Activated T-helper 9 cell treated with anti-CD3 and anti-CD28 coated beads, Interleukin-2, amount 50 U/mL, for 16 hours (primary cell): ENCODE measurements around the gene HLA-A.
"Not testable (repeated sequence)": the region's sequence is repeated elsewhere in the genome, so short reads cannot be mapped to it uniquely, and the experiment has no call there.

Experiments used
- DNase-seq: peaks from one replicate; pipeline ENCODE4 v3.0.0-alpha.2; 2020; ENCODE audit warnings: low read depth

HLA-A gene

GRCh38 chr6:29942275-29943052 lies at the start of gene HLA-A:
HLA-A (plus strand) TSS chr6:29942532; CDS start chr6:29942554, 22 bp downstream.
- peak; percentile 88 for DNase-seq

DNA sequence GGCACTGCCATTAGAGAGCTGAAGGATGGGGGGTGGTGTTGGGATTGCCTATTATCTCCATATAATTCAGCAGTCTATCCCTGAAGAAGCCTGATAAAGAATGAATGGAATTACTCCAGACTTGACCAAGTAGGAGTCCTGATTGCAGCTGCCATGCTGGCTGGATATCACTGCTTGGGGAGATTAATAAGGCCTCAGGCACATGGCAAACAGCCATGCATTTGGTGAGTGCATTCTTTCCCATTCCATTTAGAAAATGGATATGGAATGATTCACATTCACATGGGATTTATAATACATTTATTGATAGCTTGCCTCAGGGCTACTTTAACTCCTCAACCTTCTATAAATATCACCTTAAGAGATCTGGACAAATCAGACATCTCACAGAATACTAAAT lies 49.6 kb upstream of the HLA-A start:
- DNase-seq, result no peak

DNA sequence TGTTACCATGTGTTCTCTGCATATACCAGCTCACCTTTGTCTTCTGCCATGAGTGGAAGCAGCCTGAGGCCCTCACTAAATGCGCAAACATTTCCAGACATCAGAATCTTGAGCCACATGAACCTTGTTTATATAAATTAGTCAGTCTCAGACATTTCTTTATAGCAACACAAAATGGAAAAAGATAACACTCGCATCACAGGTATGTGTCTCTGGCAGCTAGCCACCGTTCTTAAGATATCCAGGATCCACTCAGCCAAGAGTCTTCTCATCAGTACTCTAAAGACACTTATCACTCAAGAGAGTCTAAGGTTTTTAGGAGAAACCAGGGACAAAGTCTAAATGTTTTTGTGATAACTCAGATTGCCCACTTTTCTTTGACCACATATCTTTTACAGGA lies 43.1 kb upstream of the HLA-A start:
- DNase-seq, result no peak

DNA sequence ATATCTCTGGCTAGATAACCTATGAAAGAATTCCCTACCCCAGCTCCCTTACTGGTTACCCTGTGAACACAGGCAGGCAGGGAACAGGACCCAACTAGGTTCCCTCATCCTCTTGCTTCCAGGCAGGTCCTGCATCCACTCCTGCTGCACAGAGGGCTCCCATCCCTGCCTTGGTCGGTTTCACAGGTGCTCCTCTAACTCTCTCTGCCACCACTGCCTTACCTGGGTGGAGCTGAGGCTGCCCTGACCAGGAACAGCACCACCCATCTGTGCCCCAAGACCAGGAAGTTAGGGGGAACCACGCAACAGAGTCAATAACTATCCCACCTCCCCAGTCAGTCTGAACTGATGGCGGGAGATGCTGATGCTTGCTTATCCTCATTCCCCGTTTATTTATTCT lies 37.0 kb upstream of the HLA-A start:
- DNase-seq, result no peak

DNA sequence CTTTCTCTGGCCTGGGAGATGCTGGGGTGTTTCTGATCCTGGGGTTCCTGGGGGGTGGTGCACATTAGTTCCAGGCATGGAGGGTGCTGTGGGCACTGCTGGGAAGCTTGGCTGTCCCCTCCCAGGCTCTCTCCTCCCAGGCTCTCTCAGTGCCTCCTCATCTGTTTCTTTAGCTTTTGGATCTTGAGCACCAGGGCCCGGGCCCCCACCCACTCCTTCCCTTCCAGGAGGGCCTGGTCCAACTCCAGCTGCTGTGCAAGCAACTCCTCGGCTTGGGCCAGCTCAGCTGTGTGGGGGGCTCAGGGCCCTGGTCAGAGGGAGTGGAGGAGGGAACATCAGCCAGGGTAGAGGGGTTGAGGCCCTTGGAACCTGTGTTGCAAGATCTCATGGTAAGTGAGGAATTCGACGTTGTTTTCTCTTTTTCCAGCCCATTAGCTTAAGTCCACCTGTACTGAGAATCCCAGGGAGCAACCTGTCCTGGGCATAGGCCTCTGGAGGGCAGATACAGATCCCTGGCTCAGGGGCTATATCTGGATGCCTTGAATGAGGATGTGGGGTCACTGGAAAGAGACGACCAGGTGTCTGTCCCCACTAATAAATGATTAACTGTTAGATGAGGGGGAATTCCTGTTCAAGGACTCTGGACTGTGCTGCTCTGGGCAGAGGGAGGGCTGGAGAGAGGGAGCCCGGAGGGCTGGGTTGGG lies 34.5 kb upstream of the HLA-A start:
- no peak for DNase-seq

- no peak for DNase-seq
Observed at GRCh38 chr6:29908341-29908662, 34.0 kb upstream of the HLA-A start.

DNA sequence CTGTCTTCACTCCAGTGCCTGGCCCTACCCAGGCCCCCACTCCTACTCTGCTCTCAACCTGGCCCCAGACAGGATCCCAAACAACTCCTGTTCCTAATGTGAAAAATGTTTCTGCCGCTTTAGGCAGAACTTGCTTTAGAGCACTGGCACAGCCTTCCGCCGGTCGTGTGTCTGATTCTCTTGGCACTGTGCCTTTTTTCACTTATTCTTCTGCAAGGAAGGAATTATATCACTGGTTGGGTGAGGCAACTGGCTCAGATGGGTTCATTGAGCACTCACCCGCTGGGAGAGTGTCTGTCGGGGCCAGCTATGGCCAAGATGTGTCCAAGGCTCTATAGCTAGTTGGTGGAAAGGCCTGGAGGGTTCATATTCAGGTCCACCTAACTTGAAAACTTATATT lies 33.6 kb upstream of the HLA-A start:
- no peak for DNase-seq

DNA sequence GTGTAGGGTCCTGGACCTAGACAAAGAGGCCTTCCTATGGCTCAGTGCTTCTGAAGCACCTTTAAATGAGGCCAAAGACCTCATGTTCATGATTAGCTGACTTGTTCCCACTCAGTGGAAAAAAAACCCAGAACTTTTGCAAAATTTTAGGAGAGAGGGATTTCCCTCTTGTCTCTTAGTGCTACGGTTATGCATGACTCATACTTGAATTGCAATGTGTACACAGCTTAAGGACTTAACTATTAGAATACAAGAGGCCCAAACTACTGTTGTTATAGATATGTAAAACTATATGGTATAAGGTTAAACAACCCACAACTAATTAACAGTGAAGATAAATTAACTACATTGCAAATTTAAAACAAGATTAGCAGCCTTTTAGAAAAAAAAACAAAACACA lies 32.3 kb upstream of the HLA-A start:
- DNase-seq, result no peak

DNA sequence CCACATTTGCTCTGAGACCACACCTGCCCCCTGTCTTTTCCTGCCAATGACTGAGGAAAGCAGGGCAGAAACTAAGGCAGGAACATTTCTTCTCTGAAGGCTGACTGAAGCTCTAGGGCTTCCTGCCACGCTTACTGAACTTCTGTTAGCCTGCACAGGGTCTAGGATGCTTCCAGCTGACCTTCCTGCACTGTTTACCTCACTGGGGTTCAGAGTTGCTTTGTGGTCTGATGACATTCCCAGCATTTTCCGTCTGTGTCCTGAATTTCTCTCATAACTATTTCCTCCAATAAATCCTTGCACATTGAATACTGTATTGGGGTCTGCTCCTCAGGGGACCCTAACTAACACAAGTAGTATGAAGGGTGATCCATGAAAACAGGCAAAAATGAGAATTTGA lies 29.5 kb upstream of the HLA-A start:
- no peak for DNase-seq

- no peak for DNase-seq
Observed at GRCh38 chr6:29916741-29917140, 25.6 kb upstream of the HLA-A start.

DNA sequence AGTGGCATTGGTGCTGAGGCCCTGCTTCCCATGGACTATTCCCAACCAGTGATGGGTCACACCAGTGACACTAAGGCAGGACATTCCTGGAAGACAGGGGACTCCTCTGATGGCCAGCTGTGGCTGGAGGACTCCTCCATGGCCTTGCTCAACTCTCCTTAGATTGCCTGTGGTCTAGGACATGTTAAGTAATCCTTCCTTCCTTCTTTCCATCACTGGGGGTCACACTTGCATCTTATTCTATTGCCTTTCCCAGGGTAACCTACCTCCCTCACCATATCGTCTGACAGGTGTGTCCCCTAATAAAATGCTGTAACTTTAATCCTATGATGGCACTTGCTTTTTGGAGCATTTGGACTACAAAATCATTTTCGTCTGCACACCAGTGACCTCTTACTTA lies 24.5 kb upstream of the HLA-A start:
- no peak for DNase-seq

DNA sequence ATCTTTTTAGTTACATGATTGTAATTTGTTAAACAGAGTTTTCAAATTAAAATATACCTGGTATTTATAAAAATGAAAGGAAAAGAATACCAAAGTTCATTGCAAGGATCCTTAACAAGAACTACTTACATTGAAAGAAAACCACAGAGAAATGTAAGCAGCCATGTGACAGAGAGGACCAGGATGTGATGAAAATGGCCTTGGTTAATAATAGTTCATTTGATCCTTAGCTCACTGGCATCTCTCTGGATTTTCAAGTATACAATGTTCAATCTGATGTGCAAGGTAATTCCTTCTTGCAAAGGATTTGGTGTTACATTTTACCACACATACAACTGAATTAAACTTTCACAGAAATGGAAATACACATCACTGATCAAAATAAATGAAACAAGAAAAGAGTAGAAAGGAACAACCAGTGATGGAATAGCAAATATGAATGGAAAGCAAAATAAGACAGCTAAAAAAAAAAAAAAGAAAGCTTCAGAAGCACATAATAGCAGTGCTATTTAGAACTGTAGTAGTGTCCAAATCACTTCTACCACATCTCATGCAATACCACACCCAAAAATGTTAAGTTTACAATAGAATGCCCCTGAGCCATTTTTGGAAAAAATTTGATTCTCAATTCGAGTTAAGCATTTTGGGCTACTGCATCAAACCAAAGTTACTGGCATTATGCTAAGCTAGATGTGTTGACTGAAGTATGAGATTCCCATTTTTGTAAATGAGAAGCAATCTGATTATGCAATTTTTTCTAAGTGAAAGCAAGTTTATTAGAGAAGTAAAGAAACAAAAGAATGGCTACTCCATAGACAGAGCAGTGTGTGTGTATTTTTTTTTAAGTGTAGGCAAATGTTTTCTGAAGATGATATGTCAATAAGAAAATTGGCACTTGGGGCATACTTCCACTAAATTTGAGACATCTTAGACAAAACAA lies 22.6 kb upstream of the HLA-A start:
- DNase-seq, result no peak

- DNase-seq, result no peak
Observed at GRCh38 chr6:29924287-29924686, 18.0 kb upstream of the HLA-A start.

GRCh38 chr6:29924731-29925130 lies 17.6 kb upstream of the HLA-A start:
- DNase-seq, result no peak

GRCh38 chr6:29925321-29925720 lies 17.0 kb upstream of the HLA-A start:
- DNase-seq, result no peak

DNA sequence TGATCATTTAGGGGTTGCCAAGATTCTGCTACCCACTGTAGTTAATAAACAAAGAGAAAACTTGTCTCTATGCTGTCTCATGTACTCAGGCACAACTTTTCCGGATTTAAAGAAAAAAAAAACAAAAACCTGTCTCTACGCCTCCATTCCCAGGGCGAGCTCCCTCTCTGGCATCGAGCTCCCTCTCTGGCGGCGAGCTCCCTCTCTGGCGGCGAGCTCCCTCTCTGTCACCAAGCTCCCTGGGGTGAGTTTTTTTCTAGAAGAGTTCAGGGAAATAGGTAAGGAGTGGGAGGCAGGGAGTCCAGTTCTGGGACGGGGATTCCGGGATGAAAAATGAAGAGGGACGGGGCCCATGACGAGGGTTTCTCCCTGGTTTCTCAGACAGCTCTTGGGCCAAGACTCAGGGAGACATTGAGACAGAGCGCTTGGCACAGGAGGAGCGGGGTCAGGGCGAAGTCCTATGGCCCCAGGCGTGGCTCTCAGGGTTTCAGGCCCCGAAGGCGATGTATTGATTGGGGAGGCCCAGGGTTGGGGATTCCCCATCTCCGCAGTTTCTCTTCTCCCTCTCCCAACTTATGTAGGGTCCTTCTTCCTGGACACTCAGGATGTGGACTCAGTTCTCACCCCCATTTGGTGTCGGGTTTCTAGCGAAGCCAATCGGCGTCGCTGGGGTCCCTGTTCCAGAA lies 16.5 kb upstream of the HLA-A start:
- no peak for DNase-seq

DNA sequence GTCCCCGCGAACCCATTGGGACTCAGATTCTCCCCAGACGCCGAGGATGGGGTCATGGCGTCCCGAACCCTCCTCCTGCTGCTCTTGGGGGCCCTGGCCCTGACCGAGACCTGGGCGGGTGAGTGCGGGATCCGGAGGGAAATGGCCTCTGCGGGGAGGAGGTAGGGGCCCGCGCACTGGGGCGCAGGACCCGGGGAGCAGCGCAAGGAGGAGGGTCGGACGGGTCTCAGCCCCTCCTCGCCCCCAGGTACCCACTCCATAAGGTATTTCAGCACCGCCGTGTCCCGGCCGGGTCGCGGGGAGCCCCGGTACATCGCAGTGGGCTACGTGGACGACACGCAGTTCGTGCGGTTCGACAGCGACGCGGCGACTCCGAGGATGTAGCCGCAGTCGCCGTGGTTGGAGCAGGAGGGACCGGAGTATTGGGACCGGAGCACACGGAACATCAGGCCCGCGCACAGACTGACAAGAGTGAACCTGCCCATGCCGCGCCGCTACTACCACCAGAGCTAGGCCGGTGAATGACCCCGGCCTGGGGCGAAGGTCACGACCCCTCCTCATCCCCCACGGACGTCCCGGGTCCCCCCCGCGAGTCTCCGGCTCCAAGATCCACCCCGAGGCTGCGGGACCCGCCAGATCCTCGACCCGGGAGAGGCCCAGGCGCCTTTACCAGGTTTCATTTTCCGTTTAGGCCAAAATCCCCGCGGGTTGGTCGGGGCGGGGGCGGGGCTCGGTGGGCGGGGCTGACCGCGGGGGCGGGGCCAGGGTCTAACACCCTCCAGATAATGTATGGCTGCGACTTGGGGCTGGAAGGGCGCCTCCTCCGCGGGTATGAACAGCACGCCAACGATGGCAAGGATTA lies 15.7 kb upstream of the HLA-A start:
- peak; percentile 62 for DNase-seq

GRCh38 chr6:29927275-29927569 lies 15.1 kb upstream of the HLA-A start:
- no peak for DNase-seq

DNA sequence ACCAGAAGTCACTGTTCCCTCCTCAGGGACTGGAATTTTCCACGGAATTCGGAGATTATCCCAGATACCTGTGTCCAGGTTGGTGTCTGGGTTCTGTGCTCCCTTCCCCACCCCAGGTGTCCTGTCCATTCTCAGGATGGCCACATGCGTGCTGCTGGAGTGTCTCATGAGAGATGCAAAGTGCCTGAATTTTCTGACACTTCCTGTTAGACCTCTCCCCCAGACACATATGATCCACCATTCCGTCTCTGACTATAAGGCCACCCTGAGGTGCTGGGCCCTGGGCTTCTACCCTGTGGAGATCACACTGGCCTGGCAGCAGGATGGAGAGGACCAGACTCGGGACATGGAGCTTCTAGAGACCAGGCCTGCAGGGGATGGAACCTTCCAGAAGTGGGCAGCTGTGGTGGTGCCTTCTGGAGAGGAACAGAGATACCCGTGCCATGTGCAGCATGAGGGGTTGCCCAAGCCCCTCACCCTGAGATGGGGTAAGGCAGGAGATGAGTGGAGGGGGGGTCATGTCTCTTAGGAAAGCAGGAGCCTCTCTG lies 14.4 kb upstream of the HLA-A start:
- no peak for DNase-seq

GRCh38 chr6:29930047-29930446 lies 12.3 kb upstream of the HLA-A start:
- DNase-seq, result not testable (repeated sequence)

- no peak for DNase-seq
Observed at GRCh38 chr6:29933955-29934354, 8.4 kb upstream of the HLA-A start.
